SK-N-SH treated with all-trans-retinoic acid at 6 μM for 48 hours (cell line): ENCODE results near the gene AOPEP.

Experiments
- ATAC-seq: fragments of 200-7000 bp; cut with Tn5 transposase; 3 replicates; pipeline ENCODE4 v1.9.1; 2020; ENCODE audit warnings: mild to moderate bottlenecking, moderate library complexity
- ARNTL ChIP-seq: fragments of 450-650 bp; formaldehyde crosslinking; IDR thresholded peaks from 2 replicates; pipeline ENCODE4 v1.5.0; 2020; ENCODE audit warnings: low read depth, mild to moderate bottlenecking, moderate library complexity, borderline replicate concordance
- CREB5 ChIP-seq: fragments of 250-450 bp; sonication (Bioruptor Pico); IDR thresholded peaks from 2 replicates; pipeline ENCODE4 v1.5.1; 2020; ENCODE audit warnings: low read depth, mild to moderate bottlenecking, moderate library complexity
- CSDC2 ChIP-seq: fragments of 250-450 bp; sonication (Bioruptor Pico); IDR thresholded peaks from 2 replicates; pipeline ENCODE4 v1.5.0; 2020; ENCODE audit warnings: mild to moderate bottlenecking, moderate library complexity
- CSRNP3 ChIP-seq: fragments of 250-450 bp; sonication (Bioruptor Pico); IDR thresholded peaks from 2 replicates; pipeline ENCODE4 v1.5.1; 2021; ENCODE audit warnings: mild to moderate bottlenecking, moderate library complexity
- GLIS3 ChIP-seq: fragments of 250-450 bp; sonication (Bioruptor Pico); IDR thresholded peaks from 2 replicates; pipeline ENCODE4 v1.5.0; 2020; ENCODE audit warnings: mild to moderate bottlenecking, moderate library complexity
- ISL1 ChIP-seq: fragments of 250-450 bp; sonication (Bioruptor Pico); IDR thresholded peaks from 2 replicates; pipeline ENCODE4 v2.1.2; 2022; ENCODE audit warnings: mild to moderate bottlenecking, moderate library complexity
- OSR1 ChIP-seq: fragments of 250-450 bp; sonication (Bioruptor Pico); IDR thresholded peaks from 2 replicates; pipeline ENCODE4 v1.8.0; 2022; ENCODE audit warnings: moderate library complexity, mild to moderate bottlenecking, inconsistent platforms
- PATZ1 ChIP-seq: fragments of 250-450 bp; sonication (Bioruptor Pico); IDR thresholded peaks from 2 replicates; pipeline ENCODE4 v1.8.0; 2020; ENCODE audit warnings: mild to moderate bottlenecking, moderate library complexity, borderline replicate concordance
- POU6F1 ChIP-seq: fragments of 250-450 bp; sonication (Bioruptor Pico); IDR thresholded peaks from 2 replicates; pipeline ENCODE4 v1.8.0; 2021; ENCODE audit warnings: low read depth, mild to moderate bottlenecking, moderate library complexity, borderline replicate concordance
- PPARA ChIP-seq: fragments of 250-450 bp; sonication (Bioruptor Pico); IDR thresholded peaks from 2 replicates; pipeline ENCODE4 v1.5.0; 2020; ENCODE audit warnings: mild to moderate bottlenecking, borderline replicate concordance
- RARB ChIP-seq: fragments of 250-450 bp; sonication (Bioruptor Pico); IDR thresholded peaks from 2 replicates; pipeline ENCODE4 v1.8.0; 2021; ENCODE audit warnings: mild to moderate bottlenecking, moderate library complexity
- SNAI2 ChIP-seq: fragments of 250-450 bp; sonication (Bioruptor Pico); IDR thresholded peaks from 2 replicates; pipeline ENCODE4 v1.5.0; 2020; ENCODE audit warnings: mild to moderate bottlenecking, moderate library complexity
- TCF4 ChIP-seq: fragments of 250-450 bp; sonication (Bioruptor Pico); IDR thresholded peaks from 2 replicates; pipeline ENCODE4 v1.8.0; 2021; ENCODE audit warnings: mild to moderate bottlenecking, moderate library complexity, borderline replicate concordance
- TOX ChIP-seq: fragments of 250-450 bp; sonication (Bioruptor Pico); IDR thresholded peaks from 2 replicates; pipeline ENCODE4 v1.8.0; 2021; ENCODE audit warnings: mild to moderate bottlenecking, moderate library complexity, borderline replicate concordance
- TSHZ2 ChIP-seq: fragments of 250-450 bp; sonication (Bioruptor Pico); IDR thresholded peaks from 2 replicates; pipeline ENCODE4 v1.5.0; 2020; ENCODE audit warnings: mild to moderate bottlenecking, moderate library complexity
- ZC3H10 ChIP-seq: fragments of 250-450 bp; sonication (Bioruptor Pico); IDR thresholded peaks from 2 replicates; pipeline ENCODE4 v1.5.1; 2021; ENCODE audit warnings: mild to moderate bottlenecking, moderate library complexity
- ZFP3 ChIP-seq: fragments of 250-450 bp; sonication (Bioruptor Pico); IDR thresholded peaks from 2 replicates; pipeline ENCODE4 v1.5.0; 2020; ENCODE audit warnings: mild to moderate bottlenecking, moderate library complexity
- ZFP30 ChIP-seq: fragments of 450-650 bp; formaldehyde crosslinking; IDR thresholded peaks from 2 replicates; pipeline ENCODE4 v1.5.0; 2022; ENCODE audit warnings: mild to moderate bottlenecking, moderate library complexity
- ZNF565 ChIP-seq: fragments of 450-650 bp; formaldehyde crosslinking; conservative IDR thresholded peaks from 2 replicates; pipeline ENCODE4 v1.5.0; 2020; ENCODE audit warnings: low read depth, mild to moderate bottlenecking, moderate library complexity
- ZNF70 ChIP-seq: fragments of 450-650 bp; formaldehyde crosslinking; IDR thresholded peaks from 2 replicates; pipeline ENCODE4 v1.5.0; 2020; ENCODE audit warnings: mild to moderate bottlenecking, moderate library complexity
- ZNF8 ChIP-seq: fragments of 450-650 bp; formaldehyde crosslinking; IDR thresholded peaks from 2 replicates; pipeline ENCODE4 v1.5.0; 2020; ENCODE audit warnings: mild to moderate bottlenecking, moderate library complexity

AOPEP gene

GRCh38 chr9:95125652-95126051 is 399.2 kb downstream of the AOPEP start (continued):
- no peak for TF ChIP-seq ZFP30 (CRISPR knock-in tag)

- ATAC-seq = no peak
- TF ChIP-seq CSDC2 (CRISPR knock-in tag) (no peak), ZC3H10 (no peak), PPARA (CRISPR knock-in tag) (no peak), ZFP3 (CRISPR knock-in tag) (no peak), CSRNP3 (no peak), ZFP30 (CRISPR knock-in tag) (no peak), OSR1 (CRISPR knock-in tag) (no peak)
Measured at GRCh38 chr9:95126739-95127138, 400.2 kb downstream of the AOPEP start.

GRCh38 chr9:95127249-95128176 is 401.0 kb downstream of the AOPEP start:
- ATAC-seq = peak; percentile 87
- TF ChIP-seq SNAI2 (CRISPR knock-in tag) = no peak
- TF ChIP-seq TSHZ2 (CRISPR knock-in tag) = 0 out of 2 replicates have a peak, but pooled peaks have one; percentile 27

- no peak for ATAC-seq
- TF ChIP-seq ARNTL (CRISPR knock-in tag) = no peak
- no peak for TF ChIP-seq TOX (CRISPR knock-in tag)
- no peak for TF ChIP-seq CSDC2 (CRISPR knock-in tag)
- TF ChIP-seq CREB5 (CRISPR knock-in tag) = no peak
- no peak for TF ChIP-seq ZC3H10
- TF ChIP-seq TSHZ2 (CRISPR knock-in tag) = no peak
- no peak for TF ChIP-seq RARB (CRISPR knock-in tag)
- TF ChIP-seq TCF4 (CRISPR knock-in tag) = no peak
- TF ChIP-seq SNAI2 (CRISPR knock-in tag) = no peak
- no peak for TF ChIP-seq ZNF8
- no peak for TF ChIP-seq GLIS3 (CRISPR knock-in tag)
- TF ChIP-seq ISL1 (CRISPR knock-in tag) = no peak
- no peak for TF ChIP-seq PATZ1 (CRISPR knock-in tag)
- no peak for TF ChIP-seq ZNF70 (CRISPR knock-in tag)
- TF ChIP-seq POU6F1 = no peak
- TF ChIP-seq CSRNP3 = no peak
- no peak for TF ChIP-seq ZNF565
Measured at GRCh38 chr9:95128177-95128524, 401.7 kb downstream of the AOPEP start.
